Suprapubic skin (tissue), 4 donors: Measurements from ENCODE around the gene ACER3.

ENCODE experiments used
- EP300 ChIP-seq: sonication (generic); formaldehyde crosslinking; IDR thresholded peaks from one replicate; pipeline ENCODE4 v1.6.1; 2017; ENCODE audit warnings: antibody characterized with exemption
- POLR2A ChIP-seq, 2 donors: fragments of 450-650 bp; IDR thresholded peaks; one replicate each; pipeline ENCODE4 v1.6.1; 2017; ENCODE audit warnings: antibody characterized with exemption in 2 of 2, mild to moderate bottlenecking in 2 of 2, moderate library complexity in 2 of 2
- POLR2AphosphoS5 ChIP-seq, 3 donors: sonication (generic); formaldehyde crosslinking; IDR thresholded peaks; one replicate each; pipeline ENCODE4 v1.6.1; 2017; ENCODE audit warnings: antibody characterized with exemption in 3 of 3
- TF ChIP-seq, protein P1 (sequence below), 2 donors: fragments of 200-600 bp in 1 of 2; fragments of 450-650 bp in 1 of 2; sonication (generic) in 1 of 2; IDR thresholded peaks; one replicate each; pipeline ENCODE4 v1.5.1; 2016 to 2019; ENCODE audit warnings: antibody characterized with exemption in 2 of 2, mild to moderate bottlenecking in 1 of 2, moderate library complexity in 1 of 2

DNA sequence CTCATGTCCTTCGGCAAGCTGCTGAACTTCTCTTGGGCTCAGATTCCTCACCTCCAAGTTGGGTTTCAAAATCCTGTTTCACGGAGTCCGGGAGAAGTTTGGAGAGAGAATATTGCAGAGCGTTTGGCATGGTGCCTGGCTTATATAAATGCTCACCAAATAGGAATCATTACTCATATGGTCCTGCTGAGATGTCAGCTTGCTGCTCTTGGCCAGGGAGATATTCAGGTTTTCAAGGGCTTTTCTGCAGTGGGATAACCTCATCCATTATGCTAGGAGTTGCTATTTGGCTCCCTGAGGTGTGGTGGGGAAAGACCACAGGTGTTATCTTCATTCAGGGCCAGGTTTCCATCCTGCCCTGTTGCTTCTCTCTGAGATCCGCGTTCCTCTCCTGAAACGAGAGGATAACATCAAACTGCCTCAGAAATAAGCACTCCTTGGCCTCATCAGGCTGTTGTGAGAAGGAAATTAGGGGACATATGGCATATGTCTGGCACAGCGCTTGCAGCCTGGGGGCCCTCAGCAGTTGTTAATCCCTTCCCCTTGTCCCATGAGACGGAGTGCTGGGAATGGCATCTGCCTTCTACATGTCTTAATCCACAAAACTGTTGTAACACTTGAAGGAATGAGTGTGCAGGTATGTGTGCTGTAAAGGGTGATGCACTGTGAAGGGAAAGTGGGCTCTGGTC is 29.9 kb upstream of the ACER3 start:
- TF ChIP-seq, protein P1, sequence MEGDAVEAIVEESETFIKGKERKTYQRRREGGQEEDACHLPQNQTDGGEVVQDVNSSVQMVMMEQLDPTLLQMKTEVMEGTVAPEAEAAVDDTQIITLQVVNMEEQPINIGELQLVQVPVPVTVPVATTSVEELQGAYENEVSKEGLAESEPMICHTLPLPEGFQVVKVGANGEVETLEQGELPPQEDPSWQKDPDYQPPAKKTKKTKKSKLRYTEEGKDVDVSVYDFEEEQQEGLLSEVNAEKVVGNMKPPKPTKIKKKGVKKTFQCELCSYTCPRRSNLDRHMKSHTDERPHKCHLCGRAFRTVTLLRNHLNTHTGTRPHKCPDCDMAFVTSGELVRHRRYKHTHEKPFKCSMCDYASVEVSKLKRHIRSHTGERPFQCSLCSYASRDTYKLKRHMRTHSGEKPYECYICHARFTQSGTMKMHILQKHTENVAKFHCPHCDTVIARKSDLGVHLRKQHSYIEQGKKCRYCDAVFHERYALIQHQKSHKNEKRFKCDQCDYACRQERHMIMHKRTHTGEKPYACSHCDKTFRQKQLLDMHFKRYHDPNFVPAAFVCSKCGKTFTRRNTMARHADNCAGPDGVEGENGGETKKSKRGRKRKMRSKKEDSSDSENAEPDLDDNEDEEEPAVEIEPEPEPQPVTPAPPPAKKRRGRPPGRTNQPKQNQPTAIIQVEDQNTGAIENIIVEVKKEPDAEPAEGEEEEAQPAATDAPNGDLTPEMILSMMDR (IDR thresholded peaks at IDR 0.05): no peak
- TF ChIP-seq POLR2A (IDR thresholded peaks at IDR 0.05) (no peak), POLR2AphosphoS5 (IDR thresholded peaks at IDR 0.05) (no peak), EP300 (no peak)
